ENCODE measurements around the gene SCGB3A1.

DNA sequence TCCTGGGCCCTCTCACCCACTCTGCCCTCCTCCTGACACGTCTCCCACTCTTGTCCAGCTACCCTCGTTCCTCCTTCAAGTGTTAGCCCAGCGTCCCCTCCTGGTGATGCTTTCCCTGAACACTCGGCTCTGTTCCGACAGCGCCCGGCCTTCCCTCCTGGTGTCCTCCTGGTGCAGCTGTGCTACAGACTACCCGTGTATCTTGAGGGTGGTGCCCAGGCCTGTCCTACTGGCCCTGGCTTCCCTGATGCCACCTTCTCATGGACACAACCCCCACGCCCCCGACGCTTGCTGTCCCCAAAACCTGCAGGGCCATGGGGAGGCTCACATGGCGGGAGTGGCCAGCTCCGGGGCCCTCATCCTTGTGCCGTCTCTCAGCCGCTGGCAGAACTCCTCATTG is 21.4 kb upstream of the SCGB3A1 start:
- TF ChIP-seq, protein P1, sequence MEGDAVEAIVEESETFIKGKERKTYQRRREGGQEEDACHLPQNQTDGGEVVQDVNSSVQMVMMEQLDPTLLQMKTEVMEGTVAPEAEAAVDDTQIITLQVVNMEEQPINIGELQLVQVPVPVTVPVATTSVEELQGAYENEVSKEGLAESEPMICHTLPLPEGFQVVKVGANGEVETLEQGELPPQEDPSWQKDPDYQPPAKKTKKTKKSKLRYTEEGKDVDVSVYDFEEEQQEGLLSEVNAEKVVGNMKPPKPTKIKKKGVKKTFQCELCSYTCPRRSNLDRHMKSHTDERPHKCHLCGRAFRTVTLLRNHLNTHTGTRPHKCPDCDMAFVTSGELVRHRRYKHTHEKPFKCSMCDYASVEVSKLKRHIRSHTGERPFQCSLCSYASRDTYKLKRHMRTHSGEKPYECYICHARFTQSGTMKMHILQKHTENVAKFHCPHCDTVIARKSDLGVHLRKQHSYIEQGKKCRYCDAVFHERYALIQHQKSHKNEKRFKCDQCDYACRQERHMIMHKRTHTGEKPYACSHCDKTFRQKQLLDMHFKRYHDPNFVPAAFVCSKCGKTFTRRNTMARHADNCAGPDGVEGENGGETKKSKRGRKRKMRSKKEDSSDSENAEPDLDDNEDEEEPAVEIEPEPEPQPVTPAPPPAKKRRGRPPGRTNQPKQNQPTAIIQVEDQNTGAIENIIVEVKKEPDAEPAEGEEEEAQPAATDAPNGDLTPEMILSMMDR (IDR thresholded peaks at IDR 0.05): no peak
- TF ChIP-seq POLR2A (IDR thresholded peaks at IDR 0.05): no peak
